Calu3 (cell line): ENCODE measurements around the gene PLA2G2F. TPM values are rescaled to one million over a fixed set of nuclear protein-coding genes. Genes with fewer than 3 reads are reported as not detected.

ENCODE experiments used
- BruUV-seq: library from RNA; stranded (reverse); fragments of 400-500 nt; replicated peaks from 2 replicates; lab custom pipeline; 2021; lab: Mats Ljungman, UMichigan
- CTCF ChIA-PET: fragments of 300-600 bp; sonication (Branson Sonifier 250); formaldehyde crosslinking; loops from one replicate; lab custom pipeline; 2022; ENCODE audit warnings: antibody characterized with exemption; lab: Charles Lee
- DNase-seq: peaks from one replicate; pipeline ENCODE4 v3.0.0; 2022
- H3K27ac Mint-ChIP-seq: one replicate; pipeline ENCODE4 v1.8.0; 2022; ENCODE audit warnings: mixed read lengths; ENCODE audit not compliant: unreplicated experiment
- H3K27me3 Mint-ChIP-seq: one replicate; pipeline ENCODE4 v1.8.0; 2022; ENCODE audit warnings: mixed read lengths; ENCODE audit not compliant: unreplicated experiment
- H3K36me3 Mint-ChIP-seq: one replicate; pipeline ENCODE4 v1.8.0; 2022; ENCODE audit warnings: mild to moderate bottlenecking, moderate library complexity, mixed read lengths; ENCODE audit not compliant: insufficient read depth, unreplicated experiment
- H3K4me1 Mint-ChIP-seq: one replicate; pipeline ENCODE4 v1.8.0; 2022; ENCODE audit warnings: mild to moderate bottlenecking, low read depth, mixed read lengths; ENCODE audit not compliant: unreplicated experiment
- H3K4me3 Mint-ChIP-seq: one replicate; pipeline ENCODE4 v1.8.0; 2022; ENCODE audit warnings: mild to moderate bottlenecking, low read depth, moderate library complexity, mixed read lengths; ENCODE audit not compliant: unreplicated experiment
- H3K9me3 Mint-ChIP-seq: one replicate; pipeline ENCODE4 v1.8.0; 2022; ENCODE audit warnings: low read depth, mixed read lengths; ENCODE audit not compliant: unreplicated experiment
- intact Hi-C: fragments of 100-400 bp; cut with micrococcal nuclease; formaldehyde crosslinking; loops from one replicate; pipeline ENCODE4 v1.10.0; 2022; ENCODE audit not compliant: unreplicated experiment
- total RNA-seq: library from RNA; stranded (reverse); gene quantifications from 2 replicates; pipeline ENCODE4 v1.2.3, GENCODE V29; 2022
- TF ChIP-seq, protein P1 (sequence below): fragments of 200-600 bp; IDR thresholded peaks from one replicate; pipeline ENCODE4 v1.8.0; 2022; ENCODE audit warnings: antibody characterized with exemption; ENCODE audit not compliant: unreplicated experiment

The PLA2G2F gene
- total RNA-seq, 1 experiment from 2014 or later, result not detected

DNA sequence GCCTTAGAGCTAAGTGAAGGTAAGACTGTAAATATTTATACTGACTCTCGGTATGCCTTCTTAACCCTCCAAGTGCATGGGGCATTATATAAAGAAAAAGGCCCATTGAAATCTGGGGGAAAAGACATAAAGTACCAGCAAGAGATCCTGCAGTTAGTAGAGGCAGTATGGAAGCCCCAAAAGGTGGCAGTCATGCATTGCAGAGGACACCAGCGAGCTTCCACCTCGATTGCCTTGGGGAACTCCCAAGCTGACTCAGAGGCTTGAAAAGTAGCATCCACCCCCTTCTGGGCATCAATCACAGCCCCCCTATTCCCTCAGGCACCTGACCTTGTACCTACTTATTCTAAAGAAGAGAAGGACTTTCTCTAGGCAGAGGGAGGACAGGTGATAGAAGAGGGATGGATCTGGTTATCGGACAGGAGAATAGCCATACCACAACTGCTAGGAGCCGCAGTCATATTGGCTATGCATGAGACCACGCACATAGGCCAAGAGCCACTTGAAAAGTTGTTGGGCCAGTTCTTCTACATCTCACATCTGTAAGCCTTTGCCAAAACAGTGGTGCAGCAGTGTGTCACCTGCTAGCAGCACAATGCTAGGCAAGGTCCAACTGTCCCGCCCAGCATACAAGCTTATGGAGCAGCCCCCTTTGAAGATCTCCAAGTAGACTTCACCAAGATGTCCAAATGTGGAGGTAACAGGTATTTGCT is 19.4 kb downstream of the PLA2G2F start:
- Mint-ChIP-seq H3K27ac (no peak overlapping the region), H3K4me1 (peaks cover 15% of the 10 kb centered on the region), H3K27me3 (no peaks in the 10 kb centered on the region), H3K4me3 (no peak overlapping the region), H3K36me3 (peaks cover 9% of the 10 kb centered on the region), H3K9me3 (peaks cover 8% of the 10 kb centered on the region)
- no TSS peak for BruUV-seq
- no peak for DNase-seq
- CTCF ChIA-PET, result interaction anchor here (0.6 kb wide), 1 partner anchor 51 kb away, joined by 3 read pairs; no protein-coding TSS in a partner anchor
- TF ChIP-seq, protein P1, sequence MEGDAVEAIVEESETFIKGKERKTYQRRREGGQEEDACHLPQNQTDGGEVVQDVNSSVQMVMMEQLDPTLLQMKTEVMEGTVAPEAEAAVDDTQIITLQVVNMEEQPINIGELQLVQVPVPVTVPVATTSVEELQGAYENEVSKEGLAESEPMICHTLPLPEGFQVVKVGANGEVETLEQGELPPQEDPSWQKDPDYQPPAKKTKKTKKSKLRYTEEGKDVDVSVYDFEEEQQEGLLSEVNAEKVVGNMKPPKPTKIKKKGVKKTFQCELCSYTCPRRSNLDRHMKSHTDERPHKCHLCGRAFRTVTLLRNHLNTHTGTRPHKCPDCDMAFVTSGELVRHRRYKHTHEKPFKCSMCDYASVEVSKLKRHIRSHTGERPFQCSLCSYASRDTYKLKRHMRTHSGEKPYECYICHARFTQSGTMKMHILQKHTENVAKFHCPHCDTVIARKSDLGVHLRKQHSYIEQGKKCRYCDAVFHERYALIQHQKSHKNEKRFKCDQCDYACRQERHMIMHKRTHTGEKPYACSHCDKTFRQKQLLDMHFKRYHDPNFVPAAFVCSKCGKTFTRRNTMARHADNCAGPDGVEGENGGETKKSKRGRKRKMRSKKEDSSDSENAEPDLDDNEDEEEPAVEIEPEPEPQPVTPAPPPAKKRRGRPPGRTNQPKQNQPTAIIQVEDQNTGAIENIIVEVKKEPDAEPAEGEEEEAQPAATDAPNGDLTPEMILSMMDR, result no peak
- intact Hi-C loops, result no loop called here

DNA sequence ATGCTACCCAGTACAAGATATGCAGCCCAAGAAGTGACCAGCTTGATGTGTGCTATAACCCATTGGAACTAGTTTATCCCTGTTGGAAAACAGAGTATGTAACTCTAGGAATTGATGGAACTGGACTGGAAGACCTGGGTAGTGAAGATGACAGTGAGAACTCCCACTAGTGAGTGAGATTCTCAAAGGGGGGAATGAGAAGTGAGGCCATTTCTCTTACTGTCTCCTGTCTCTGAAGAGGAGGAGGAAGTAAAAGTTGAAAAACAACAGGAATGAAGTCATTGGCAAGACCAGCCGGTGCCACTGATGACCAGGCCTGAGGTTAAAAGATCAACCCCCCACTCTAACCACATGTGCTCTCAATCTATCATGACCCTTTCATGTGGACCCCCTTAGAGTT is 20.9 kb downstream of the PLA2G2F start:
- peaks cover 2% of the 10 kb centered on the region for H3K4me1 Mint-ChIP-seq
- intact Hi-C loops, result no loop called here
- peaks cover 8% of the 10 kb centered on the region for H3K9me3 Mint-ChIP-seq
- H3K27ac Mint-ChIP-seq, result no peak overlapping the region
- CTCF ChIA-PET, result no interaction called here
- DNase-seq, result no peak
- BruUV-seq, result no TSS peak
- no peaks in the 10 kb centered on the region for H3K36me3 Mint-ChIP-seq
- H3K27me3 Mint-ChIP-seq, result no peaks in the 10 kb centered on the region
- TF ChIP-seq, protein P1, result no peak
- no peak overlapping the region for H3K4me3 Mint-ChIP-seq

DNA sequence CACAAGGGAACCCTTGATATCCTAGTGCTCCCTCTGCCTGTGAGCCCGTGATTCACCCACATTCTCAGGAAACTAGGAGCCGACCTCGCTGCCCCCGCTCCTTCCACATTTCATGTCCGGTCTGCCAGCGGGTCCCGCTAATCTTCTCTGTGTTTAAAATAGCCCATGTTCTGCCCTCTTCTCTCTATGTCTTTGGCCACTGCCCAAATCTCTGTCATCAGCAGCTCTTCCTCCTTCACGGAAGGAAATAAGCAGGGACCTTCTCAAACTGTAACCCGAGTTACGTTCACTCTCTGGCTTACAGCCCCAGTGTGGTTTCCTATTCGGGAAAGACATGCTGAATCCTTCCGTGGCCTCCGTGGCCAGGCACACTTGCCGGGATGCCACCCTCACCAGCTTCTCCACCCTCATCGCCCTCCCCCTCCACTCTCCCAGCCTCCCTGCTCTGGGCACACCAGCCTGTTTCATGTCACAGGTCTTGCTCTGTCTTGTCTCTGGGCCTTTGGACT is 25.6 kb downstream of the PLA2G2F start:
- intact Hi-C loops, result no loop called here

DNA sequence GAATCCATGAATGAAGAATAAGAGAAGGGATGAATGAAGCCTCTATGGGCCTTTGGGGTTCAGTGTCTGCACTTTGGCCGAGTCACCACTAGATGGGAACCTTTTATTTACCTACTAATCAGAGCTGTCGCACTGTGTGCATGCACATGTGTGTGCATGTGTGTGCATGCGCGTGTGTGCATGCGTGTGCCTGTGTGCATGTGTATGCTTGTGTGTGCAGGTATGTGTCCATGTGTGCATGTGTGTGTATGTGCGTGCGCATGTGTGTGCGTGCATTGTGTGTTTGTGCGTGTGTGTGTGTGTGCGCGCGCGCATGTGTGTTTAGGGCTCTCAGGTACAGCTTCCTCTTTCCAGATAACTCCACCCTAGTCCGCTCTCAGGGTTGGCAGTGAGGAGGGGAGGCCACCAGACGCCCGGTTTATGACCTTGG is 26.4 kb downstream of the PLA2G2F start:
- CTCF ChIA-PET, result interaction anchor here (1.0 kb wide), 1 partner anchor 11 kb away, joined by 3 read pairs; no protein-coding TSS in a partner anchor
- Mint-ChIP-seq H3K36me3 (no peaks in the 10 kb centered on the region), H3K27me3 (peaks cover 12% of the 10 kb centered on the region), H3K4me1 (no peaks in the 10 kb centered on the region), H3K27ac (no peak overlapping the region), H3K9me3 (peaks cover 6% of the 10 kb centered on the region), H3K4me3 (no peak overlapping the region)
- intact Hi-C loops, result no loop called here
- BruUV-seq, result no TSS peak
- DNase-seq, result no peak
- TF ChIP-seq, protein P1, result peak; percentile 25

More for the DNA sequence above, 25.6 kb downstream of the PLA2G2F start:
- Mint-ChIP-seq H3K27ac (no peak overlapping the region), H3K4me1 (no peaks in the 10 kb centered on the region), H3K27me3 (peaks cover 12% of the 10 kb centered on the region), H3K36me3 (no peaks in the 10 kb centered on the region), H3K9me3 (peaks cover 6% of the 10 kb centered on the region), H3K4me3 (no peak overlapping the region)
- DNase-seq, result no peak
- BruUV-seq, result no TSS peak
- TF ChIP-seq, protein P1, result no peak
- CTCF ChIA-PET, result no interaction called here
